HK-2 (cell line): Measurements from ENCODE around the gene GRIK2.

Experiments used
- DNase-seq: peaks from one replicate; pipeline ENCODE4 v3.0.0-alpha.2; 2018; ENCODE audit not compliant: unreplicated experiment

The GRIK2 gene

DNA sequence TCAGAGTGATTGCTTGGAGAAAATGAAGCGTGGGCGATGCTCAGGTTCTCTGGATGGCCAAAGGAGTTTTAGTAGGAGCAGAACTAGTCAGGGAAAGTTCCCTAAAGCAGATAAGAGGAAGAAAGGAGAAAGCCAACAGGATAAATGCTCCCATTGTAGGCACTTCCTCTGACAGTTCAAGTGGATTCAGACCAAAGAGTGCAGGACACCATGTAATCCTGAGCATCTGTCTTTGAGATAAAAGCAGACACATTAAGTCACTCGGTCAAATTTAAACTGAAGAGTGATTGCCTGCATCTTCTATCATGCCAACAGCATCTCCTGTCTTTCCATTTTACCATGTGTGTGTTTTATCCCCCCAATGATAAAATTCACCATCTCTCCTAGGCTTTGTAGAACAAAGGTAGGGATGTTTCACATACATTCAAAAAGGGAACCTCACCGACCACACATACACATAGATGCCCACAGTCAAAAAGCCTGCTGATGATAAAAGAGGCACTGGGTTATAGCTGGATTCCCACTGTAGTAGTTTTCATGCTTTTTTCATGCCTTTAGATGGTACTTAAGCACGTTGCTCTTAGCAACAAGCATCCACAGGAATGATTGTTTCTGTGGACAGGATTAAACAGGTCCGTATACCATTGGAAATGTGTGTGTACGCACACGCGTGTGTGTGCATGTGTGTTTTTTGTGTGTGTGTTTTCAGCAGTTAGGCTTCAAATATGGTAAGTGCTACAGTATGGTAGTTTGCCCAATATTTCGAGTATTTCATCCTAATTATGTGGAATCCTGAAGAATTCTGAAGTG is 7.0 kb downstream of the GRIK2 start:
- no peak for DNase-seq

DNA sequence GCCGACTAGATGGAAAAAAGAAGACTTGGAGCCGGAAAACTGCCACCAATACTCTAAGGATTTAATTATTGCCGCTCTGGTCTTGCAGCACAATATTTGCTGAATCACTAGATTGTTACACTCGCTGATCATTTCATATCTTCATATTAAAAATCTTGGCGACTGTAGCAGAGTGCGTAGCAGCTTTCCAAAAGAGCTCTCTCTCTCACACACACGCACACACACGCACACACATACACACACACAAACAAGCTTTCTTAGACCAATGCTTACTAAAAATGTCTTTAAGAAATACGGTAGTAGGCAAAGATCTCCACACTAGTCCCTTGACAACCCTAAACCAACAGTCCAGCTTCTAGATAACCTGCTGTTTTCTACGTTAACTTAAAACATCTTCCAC is 7.7 kb downstream of the GRIK2 start:
- no peak for DNase-seq

DNA sequence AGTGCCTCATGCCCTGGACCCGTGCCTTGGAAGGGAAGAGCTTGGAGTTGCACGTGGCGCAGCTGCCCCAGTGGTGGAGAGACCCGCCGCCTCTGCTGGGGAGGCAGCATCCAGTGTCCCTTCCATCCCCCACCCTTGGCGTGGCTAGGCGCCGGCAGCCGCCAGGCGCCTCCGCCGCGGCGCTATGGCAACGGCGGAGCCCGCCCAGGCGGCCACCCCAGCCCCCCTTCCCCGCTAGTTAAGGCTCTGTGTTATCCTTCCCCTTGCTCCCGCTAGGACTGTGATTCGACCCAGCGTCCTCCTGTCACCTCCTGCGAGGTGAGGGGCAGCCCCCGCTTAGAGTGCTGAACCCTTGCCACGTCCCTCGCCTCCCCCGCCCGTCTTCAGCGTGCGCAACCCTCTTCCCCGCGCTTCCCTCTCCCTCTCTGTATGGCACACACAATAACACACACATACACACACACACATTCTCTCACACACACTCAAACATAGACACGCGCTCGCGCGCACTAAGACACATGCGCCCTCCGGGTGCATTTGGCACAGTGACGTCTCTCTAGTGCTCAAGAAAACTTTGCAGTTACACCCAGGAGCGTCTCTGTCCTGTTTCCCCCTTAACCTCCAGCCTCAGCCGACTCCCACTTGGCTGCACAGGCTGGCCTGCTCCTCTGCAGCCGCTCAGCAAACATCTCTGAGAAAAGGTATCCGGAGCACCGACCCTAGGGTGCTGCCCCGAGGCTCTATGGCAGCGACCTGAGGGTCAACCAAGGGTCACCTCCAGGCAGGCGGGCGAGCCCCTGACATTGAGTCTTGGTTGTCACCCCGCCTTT is 8.5 kb downstream of the GRIK2 start:
- DNase-seq = no peak

DNA sequence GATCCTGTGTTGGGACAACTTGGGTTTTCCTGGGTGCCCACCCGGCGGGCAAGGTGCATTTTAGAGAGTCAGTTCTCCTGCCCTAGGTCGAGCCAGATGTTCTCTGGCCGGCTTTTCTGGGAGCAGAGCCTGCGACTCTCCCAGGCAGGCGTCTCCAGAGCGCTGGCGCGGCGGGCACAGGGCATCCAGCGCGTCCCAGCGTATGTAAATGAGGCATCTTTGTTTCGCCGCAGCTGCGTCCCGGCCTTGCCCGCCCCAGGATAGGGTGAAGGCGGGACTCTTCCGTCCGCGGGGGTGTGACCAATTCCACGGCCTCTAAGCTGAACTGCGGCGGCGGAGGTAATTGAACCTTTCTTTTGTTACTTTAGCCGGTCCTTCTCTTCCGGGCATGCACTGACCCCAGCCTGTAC is 9.1 kb downstream of the GRIK2 start:
- no peak for DNase-seq

GRCh38 chr6:101403216-101403945 is 9.9 kb downstream of the GRIK2 start:
- DNase-seq = no peak

DNA sequence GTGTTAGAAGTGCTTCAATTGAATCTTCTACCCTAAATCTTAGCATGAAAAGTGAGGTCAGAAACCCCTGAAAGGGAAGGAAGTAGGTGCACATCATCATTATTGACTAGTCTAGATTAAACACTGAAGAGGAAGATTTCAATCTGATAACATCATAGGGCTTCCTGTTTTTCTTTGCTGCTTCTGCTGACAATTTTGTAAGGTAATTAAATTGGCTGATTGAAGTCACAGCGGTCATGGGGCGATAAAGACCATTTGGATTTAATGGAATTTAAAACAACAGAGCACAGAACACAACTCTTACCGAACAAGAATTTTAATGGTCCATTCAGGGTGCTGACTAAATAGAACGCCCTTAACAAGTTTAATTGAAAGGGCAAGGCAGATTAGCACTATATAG is 11.3 kb downstream of the GRIK2 start:
- DNase-seq = no peak

GRCh38 chr6:101413773-101414172 is 20.3 kb downstream of the GRIK2 start:
- DNase-seq = no peak

GRCh38 chr6:101417900-101418299 is 24.4 kb downstream of the GRIK2 start:
- DNase-seq = no peak

DNA sequence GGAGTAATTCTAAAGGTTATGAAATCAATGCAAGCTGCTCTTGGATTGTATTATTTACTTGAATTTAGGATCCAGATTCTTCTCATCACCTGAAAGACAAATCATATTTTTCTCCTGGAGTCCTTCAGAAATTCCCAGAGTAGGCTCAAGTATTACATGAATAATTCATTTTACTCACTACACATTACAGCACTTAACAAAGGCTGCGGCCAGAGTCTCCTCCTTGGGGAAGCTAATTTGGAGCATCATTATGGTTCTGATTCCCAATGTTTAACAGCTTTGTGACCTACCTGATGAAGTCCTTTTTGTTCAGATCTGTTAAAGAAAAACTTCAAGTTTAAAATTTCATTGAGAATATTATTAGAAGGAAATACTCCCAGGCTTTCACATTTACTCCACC is 28.7 kb downstream of the GRIK2 start:
- no peak for DNase-seq

DNA sequence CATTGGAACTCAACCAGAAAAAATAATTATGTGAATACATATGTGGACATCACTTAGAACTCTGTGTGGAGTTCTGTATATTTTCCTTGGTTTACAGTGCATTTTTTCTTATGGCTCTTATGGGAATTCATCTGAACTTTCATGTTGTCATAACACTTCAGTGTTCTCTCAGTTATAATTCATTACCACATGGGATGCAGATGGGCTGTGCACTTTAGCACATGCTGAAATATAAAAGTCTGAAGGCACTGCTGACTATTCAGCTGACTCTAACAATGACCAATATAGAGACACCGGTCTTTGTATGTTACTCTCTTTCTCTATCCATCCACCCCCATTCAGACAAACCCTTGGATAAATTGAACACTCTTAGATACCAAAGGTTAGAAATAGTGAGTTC is 29.3 kb downstream of the GRIK2 start:
- DNase-seq = no peak

- DNase-seq = no peak
These were observed 35.8 kb downstream of the GRIK2 start for GRCh38 chr6:101429270-101429669.

DNA sequence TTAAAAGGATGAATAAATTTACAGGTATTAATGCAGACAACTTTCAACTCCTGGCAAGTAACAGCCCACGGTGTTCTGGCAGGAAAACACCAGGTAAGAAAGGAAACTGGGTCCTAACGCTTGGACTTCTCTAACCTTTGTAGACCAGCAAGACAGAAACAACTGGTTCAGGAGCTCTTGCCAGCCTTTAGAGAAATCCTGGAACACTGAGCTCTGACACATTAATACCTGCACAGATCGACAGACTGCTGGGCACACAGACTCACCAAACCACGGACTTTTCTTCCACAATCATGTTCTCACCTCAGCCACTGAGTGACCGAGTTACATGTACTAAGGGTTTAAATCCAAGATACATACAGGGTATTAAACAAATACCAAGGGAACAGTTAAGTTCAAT is 36.3 kb downstream of the GRIK2 start:
- DNase-seq = no peak

GRCh38 chr6:101433141-101433540 is 39.6 kb downstream of the GRIK2 start:
- no peak for DNase-seq

GRCh38 chr6:101434601-101435000 is 41.1 kb downstream of the GRIK2 start:
- DNase-seq = no peak

- DNase-seq = no peak
These were observed 41.5 kb downstream of the GRIK2 start for GRCh38 chr6:101435038-101435437.

GRCh38 chr6:101439790-101440189 is 46.3 kb downstream of the GRIK2 start:
- no peak for DNase-seq

DNA sequence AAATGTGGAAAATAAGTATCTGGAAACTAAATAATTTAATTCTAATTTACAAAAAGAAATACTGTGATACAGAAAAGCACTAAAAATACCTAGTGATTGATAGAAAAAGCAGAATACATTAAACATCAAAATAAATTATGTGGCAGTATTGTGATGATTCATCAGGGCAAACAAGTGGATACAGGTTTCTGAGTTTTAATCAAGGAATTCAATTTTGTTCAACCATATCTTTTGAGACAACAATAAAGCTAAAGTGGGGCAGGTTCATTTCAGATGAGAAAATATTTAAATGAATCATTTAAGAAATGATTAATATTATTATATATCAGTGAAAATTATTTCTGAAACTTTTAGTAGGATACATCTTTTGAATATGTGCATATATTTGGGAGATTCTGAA is 49.8 kb downstream of the GRIK2 start:
- no peak for DNase-seq

DNA sequence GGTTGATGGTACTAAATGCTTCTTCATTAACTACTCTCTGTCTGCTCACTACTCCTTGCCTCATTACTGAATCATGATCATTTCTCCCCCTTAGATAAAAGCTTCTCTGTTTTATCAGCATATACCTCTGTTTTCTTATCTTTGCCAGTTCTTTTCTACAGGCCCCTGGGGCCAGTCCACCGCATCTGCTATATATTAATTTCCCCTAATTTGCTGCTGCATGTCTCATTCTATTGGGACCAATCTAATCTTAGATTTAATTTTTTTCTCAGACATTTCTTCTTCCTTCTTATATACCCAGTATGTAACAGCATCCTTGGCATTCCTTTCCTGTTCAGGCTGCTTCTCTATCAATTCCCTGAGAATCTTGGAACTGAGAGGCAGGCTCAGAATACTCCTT is 51.2 kb downstream of the GRIK2 start:
- no peak for DNase-seq

GRCh38 chr6:101445527-101445926 is 52.0 kb downstream of the GRIK2 start:
- no peak for DNase-seq

- DNase-seq = no peak
These were observed 57.4 kb downstream of the GRIK2 start for GRCh38 chr6:101450901-101451300.

DNA sequence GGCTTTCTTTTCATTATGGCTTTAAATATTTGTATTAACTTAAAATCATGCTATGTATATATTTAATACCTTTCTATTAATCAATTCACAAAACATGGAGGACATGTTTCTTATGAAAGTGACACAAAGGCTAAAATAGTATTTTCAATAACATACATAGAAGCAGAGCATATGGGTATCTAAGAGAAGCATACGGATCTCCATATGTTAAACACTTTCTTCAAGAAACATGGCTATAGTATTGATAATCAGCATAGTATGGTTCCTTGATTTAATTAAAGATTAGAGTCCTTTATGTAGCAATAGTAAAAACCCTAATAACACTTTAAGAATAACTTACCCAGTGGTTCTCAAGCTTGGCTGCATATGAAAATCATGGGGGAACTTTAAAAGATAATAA is 58.5 kb downstream of the GRIK2 start:
- no peak for DNase-seq

- no peak for DNase-seq
These were observed 59.7 kb downstream of the GRIK2 start for GRCh38 chr6:101453221-101453620.
